Endodermal cell (in vitro differentiated cells): ENCODE data around the gene DDX39B. TPM values are rescaled to one million over a fixed set of nuclear protein-coding genes. Genes with fewer than 3 reads are reported as not detected.
"Not testable (repeated sequence)": the region's sequence is repeated elsewhere in the genome, so short reads cannot be mapped to it uniquely, and the experiment has no call there.

ENCODE experiments used
- DNase-seq: peaks from one replicate; pipeline ENCODE4 v3.0.0-alpha.2; 2017
- H3K27ac ChIP-seq: 2 replicates; pipeline ENCODE4 v1.5.1; 2013; ENCODE audit warnings: mild to moderate bottlenecking, low read depth, low read length, moderate library complexity
- H3K27me3 ChIP-seq: 2 replicates; pipeline ENCODE4 v1.6.1; 2013; ENCODE audit warnings: mild to moderate bottlenecking, low read length, moderate library complexity; ENCODE audit not compliant: insufficient read depth, control insufficient read depth, poor library complexity, severe bottlenecking
- H3K36me3 ChIP-seq: 2 replicates; pipeline ENCODE4 v1.7.0; 2013; ENCODE audit warnings: mild to moderate bottlenecking, low read length, moderate library complexity; ENCODE audit not compliant: control insufficient read depth, insufficient read depth
- H3K4me1 ChIP-seq: one replicate; pipeline ENCODE4 v1.7.0; 2013; ENCODE audit warnings: low read length; ENCODE audit not compliant: control insufficient read depth, insufficient read depth
- H3K4me3 ChIP-seq: 2 replicates; pipeline ENCODE4 v1.5.1; 2013; ENCODE audit warnings: mild to moderate bottlenecking, low read length, moderate library complexity
- H3K9ac ChIP-seq: 2 replicates; pipeline ENCODE4 v1.6.1; 2013; ENCODE audit warnings: mild to moderate bottlenecking, low read length, moderate library complexity; ENCODE audit not compliant: poor library complexity, severe bottlenecking; ENCODE audit errors: extremely low read depth
- H3K9me3 ChIP-seq: 2 replicates; pipeline ENCODE4 v1.6.1; 2013; ENCODE audit warnings: mild to moderate bottlenecking, low read length, moderate library complexity; ENCODE audit not compliant: control insufficient read depth
- H3K27ac Mint-ChIP-seq: 2 replicates; pipeline ENCODE4 v1.8.0; 2020; ENCODE audit warnings: mixed read lengths
- H3K27me3 Mint-ChIP-seq: 2 replicates; pipeline ENCODE4 v1.8.0; 2021; ENCODE audit warnings: mild to moderate bottlenecking, mixed read lengths; ENCODE audit not compliant: insufficient read depth
- H3K36me3 Mint-ChIP-seq: 2 replicates; pipeline ENCODE4 v1.8.0; 2020; ENCODE audit warnings: low read depth, mixed read lengths
- H3K4me1 Mint-ChIP-seq: 2 replicates; pipeline ENCODE4 v1.8.0; 2020; ENCODE audit warnings: mixed read lengths
- H3K4me3 Mint-ChIP-seq: 2 replicates; pipeline ENCODE4 v1.8.0; 2020; ENCODE audit warnings: mild to moderate bottlenecking, moderate library complexity, mixed read lengths
- H3K9me3 Mint-ChIP-seq: 2 replicates; pipeline ENCODE4 v1.8.0; 2020; ENCODE audit warnings: mild to moderate bottlenecking, mixed read lengths
- WGBS, 2 experiments: methylation state at CpG; one replicate each; pipeline versions ENCODE4 v1.1.5 to v1.1.7; 2013; ENCODE audit warnings: missing lambda C conversion rate in 2 of 2, mixed read lengths in 1 of 2; ENCODE audit not compliant: insufficient coverage in 1 of 2, insufficient read length in 1 of 2; 5-methylcytosine and 5-hydroxymethylcytosine counted together
- long read RNA-seq, 4 experiments: library from polyadenylated mRNA in 2 of 4; library from RNA in 1 of 4; library from capped mRNA in 1 of 4; stranded (forward) in 3 of 4; unstranded in 1 of 4; transcript quantifications; one replicate each; pipeline ENCODE4 v2.0.0, GENCODE V29; 2020 to 2021; ENCODE audit warnings: inconsistent platforms in 1 of 4
- polyA plus RNA-seq, 2 experiments: library from polyadenylated mRNA; stranded (reverse); fragments of 50-300 nt; gene quantifications; one replicate each; pipeline ENCODE4 v1.2.3, GENCODE V29; 2013
- total RNA-seq, 2 donors: library from RNA; stranded (reverse); fragmentation: NEBNext Ultra II Directional in 1 of 2; extraction: Animal tissue kit (Norgen Biotek cat#: 25700) in 1 of 2; gene quantifications; 2 replicates in 1 of 2; 3 replicates in 1 of 2; pipeline ENCODE4 v1.2.1, GENCODE V29; 2021
- TF ChIP-seq, protein P1 (sequence below): fragments of 200-600 bp; sonication (generic); conservative IDR thresholded peaks from 2 replicates; pipeline ENCODE4 v1.5.0; 2021; ENCODE audit warnings: antibody characterized with exemption, mild to moderate bottlenecking

DDX39B gene
- total RNA-seq, result 100 to 1,000 TPM; 572 to 654 TPM
- 685 TPM for polyA plus RNA-seq (2013, experiment 1 of 2)
- polyA plus RNA-seq (2013, experiment 2 of 2), result 576 TPM
- long read RNA-seq, experiment 1, transcript DDX39B-214 (11 exons, 2,003 nt), result minor isoform, 22 of 107 reads
- long read RNA-seq, experiment 1, transcript DDX39B-217 (4 exons, 974 nt), result minor isoform, 9 of 107 reads
- long read RNA-seq, experiment 1, transcript DDX39B-202 (11 exons, 2,133 nt), result major isoform, 47 of 107 reads
- long read RNA-seq, experiment 1, partial matches to known transcripts, result 13 of 107 reads
- long read RNA-seq, experiment 1, other reads (novel, unspliced or antisense), result 16 of 107 reads
- long read RNA-seq, experiment 2, full-length matches to known transcripts, result 164 of 249 reads
- long read RNA-seq, experiment 2, partial matches to known transcripts, result 27 of 249 reads
- long read RNA-seq, experiment 2, other reads (novel, unspliced or antisense), result 58 of 249 reads
- long read RNA-seq, experiment 3, full-length matches to known transcripts, result 1,055 of 1,217 reads
- long read RNA-seq, experiment 3, partial matches to known transcripts, result 49 of 1,217 reads
- long read RNA-seq, experiment 3, other reads (novel, unspliced or antisense), result 113 of 1,217 reads
- long read RNA-seq, experiment 4, transcript DDX39B-214 (11 exons, 2,003 nt), result minor isoform, 213 of 748 reads
- long read RNA-seq, experiment 4, transcript DDX39B-202 (11 exons, 2,133 nt), result major isoform, 464 of 748 reads
- long read RNA-seq, experiment 4, partial matches to known transcripts, result 15 of 748 reads
- long read RNA-seq, experiment 4, other reads (novel, unspliced or antisense), result 55 of 748 reads

DNA sequence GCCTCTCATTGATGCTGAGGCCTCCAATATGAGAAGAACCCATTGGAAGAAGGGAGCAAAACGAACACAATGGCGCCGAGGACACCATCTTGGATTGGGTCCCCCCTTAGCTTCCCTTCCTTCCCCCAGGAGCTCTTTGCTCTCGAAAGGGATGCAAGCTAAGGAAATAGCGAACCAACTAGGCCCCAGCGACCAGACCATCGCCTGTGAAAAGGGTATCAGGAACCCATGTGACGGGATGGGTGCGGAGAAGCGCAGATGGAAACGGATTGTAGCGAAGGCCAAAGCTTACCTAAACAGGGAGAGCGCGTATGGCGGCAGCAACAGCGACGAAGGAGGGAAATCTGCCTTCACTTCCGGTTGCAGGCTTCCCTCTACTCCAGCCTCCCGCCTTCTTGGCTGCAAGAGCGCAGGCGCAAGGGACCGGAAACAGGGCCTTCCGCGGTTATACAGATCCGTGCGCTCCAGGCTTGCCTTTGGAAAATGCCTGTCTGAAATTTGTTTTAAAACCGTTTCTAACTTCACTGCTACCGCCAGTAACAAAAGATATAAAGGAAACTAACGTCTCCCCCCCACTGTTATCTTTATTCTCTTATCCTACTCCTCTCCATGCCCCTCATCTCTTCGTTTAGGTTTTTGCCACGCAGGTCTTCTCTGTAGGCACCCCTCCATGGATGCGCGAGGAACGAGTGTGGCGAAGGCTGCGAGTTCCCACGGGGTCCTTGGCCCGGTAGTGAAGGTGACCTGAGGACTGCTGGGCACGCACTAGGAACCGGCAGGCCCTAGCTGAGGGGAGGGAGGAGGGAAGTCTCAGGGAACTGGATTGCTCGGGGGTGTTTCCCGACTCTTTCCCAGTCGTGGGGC lies at the start of gene DDX39B:
TSS of gene DDX39B (minus strand) at position 346 of the 864 bp plus-strand sequence. CDS start 1,471 bp downstream, outside the sequence.
- peaks cover 7% of the 10 kb centered on the region for H3K4me1 ChIP-seq
- H3K9ac ChIP-seq, result peak within 1 kb of the TSS; percentile 98
- H3K4me3 ChIP-seq, result peak within 1 kb of the TSS; percentile 99
- Mint-ChIP-seq H3K4me3 (peak within 1 kb of the TSS; percentile 98), H3K4me1 (peaks cover 35% of the 10 kb centered on the region), H3K27ac (peak within 1 kb of the TSS; percentile 99), H3K27me3 (no peaks in the 10 kb centered on the region), H3K36me3 (peaks cover 36% of the 10 kb centered on the region), H3K9me3 (no peaks in the 10 kb centered on the region)
- WGBS, 2 experiments, result 0% methylated on average over 25 to 43 of the region's 43 CpGs
- peak within 1 kb of the TSS; percentile 100 for H3K27ac ChIP-seq
- TF ChIP-seq, protein P1, sequence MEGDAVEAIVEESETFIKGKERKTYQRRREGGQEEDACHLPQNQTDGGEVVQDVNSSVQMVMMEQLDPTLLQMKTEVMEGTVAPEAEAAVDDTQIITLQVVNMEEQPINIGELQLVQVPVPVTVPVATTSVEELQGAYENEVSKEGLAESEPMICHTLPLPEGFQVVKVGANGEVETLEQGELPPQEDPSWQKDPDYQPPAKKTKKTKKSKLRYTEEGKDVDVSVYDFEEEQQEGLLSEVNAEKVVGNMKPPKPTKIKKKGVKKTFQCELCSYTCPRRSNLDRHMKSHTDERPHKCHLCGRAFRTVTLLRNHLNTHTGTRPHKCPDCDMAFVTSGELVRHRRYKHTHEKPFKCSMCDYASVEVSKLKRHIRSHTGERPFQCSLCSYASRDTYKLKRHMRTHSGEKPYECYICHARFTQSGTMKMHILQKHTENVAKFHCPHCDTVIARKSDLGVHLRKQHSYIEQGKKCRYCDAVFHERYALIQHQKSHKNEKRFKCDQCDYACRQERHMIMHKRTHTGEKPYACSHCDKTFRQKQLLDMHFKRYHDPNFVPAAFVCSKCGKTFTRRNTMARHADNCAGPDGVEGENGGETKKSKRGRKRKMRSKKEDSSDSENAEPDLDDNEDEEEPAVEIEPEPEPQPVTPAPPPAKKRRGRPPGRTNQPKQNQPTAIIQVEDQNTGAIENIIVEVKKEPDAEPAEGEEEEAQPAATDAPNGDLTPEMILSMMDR, result no peak
- DNase-seq, result peak; percentile 97
- peaks cover 37% of the 10 kb centered on the region for H3K36me3 ChIP-seq
- H3K27me3 ChIP-seq, result no peaks in the 10 kb centered on the region
- H3K9me3 ChIP-seq, result no peaks in the 10 kb centered on the region

DNA sequence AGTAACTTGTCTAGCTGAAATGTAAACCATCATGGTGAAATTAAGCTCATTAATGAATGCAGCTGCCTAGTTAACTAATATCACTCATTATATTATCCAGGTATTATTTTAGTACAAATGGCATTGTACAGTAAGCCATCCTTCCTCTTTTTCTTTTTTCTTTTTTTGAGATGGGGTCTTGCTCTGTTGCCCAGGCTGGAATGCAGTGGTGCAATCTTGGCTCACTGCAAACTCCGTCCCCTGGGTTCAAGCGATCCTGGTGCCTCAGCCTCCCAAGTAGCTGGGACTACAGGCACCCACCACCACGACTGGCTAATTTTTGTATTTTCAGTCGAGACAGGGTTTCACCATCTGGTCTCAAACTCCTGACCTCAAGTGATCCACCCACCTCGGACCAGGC lies 48.9 kb upstream of the DDX39B start:
- not testable (repeated sequence) for H3K36me3 ChIP-seq, H3K36me3 Mint-ChIP-seq, H3K27ac ChIP-seq, H3K4me3 Mint-ChIP-seq, H3K4me1 ChIP-seq, H3K27ac Mint-ChIP-seq, H3K27me3 ChIP-seq, H3K4me1 Mint-ChIP-seq, DNase-seq, H3K9ac ChIP-seq, H3K9me3 ChIP-seq, H3K4me3 ChIP-seq, H3K27me3 Mint-ChIP-seq, H3K9me3 Mint-ChIP-seq
- 93 to 96% methylated on average over 5 of the region's 5 CpGs for WGBS, 2 experiments

DNA sequence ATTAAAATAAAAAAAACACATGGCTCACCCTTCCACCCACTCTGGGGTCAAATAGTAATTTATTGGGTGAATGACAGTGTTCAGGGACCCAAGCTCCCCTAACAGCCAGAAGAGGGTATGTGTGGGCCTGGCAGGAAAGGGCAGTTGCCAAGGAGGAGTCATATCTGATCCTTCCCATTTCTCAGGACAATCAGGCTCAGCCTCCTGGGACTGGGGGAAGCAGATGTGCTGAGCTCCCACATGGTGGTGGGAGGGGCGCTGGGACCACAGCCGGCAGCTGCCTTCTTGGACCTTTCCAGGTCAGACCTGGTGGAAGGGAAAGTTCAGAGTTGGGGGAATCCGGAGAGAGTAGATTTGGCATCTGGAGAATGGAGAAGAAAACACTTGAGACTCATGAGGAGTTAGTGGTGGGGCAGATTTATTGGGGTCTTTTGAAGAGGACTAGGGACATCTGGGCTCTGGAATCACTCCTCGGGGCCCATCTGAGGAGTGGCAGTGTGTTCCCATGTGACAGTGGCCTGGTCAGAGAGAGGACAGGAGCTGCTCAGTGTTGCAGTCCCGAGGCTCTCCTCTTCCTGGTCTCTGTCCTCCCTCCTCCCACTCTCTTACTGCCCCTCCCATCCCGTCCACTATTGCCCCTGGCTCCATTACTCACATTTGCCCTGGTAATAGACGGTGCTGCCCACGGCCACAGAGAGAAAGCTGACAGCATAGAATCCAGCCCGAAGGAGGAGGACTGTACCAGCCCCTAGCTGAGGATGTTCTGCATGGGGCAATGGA lies 47.3 kb upstream of the DDX39B start:
- Mint-ChIP-seq H3K27ac (no peak overlapping the region), H3K36me3 (no peaks in the 10 kb centered on the region), H3K4me3 (no peak overlapping the region), H3K4me1 (no peaks in the 10 kb centered on the region), H3K9me3 (no peaks in the 10 kb centered on the region), H3K27me3 (peaks cover 7% of the 10 kb centered on the region)
- no peak overlapping the region for H3K4me3 ChIP-seq
- no peaks in the 10 kb centered on the region for H3K4me1 ChIP-seq
- WGBS, 2 experiments, result 80 to 84% methylated on average over 7 to 9 of the region's 9 CpGs
- DNase-seq, result no peak
- TF ChIP-seq, protein P1, result no peak
- no peaks in the 10 kb centered on the region for H3K36me3 ChIP-seq
- no peaks in the 10 kb centered on the region for H3K9me3 ChIP-seq
- H3K9ac ChIP-seq, result no peak overlapping the region
- H3K27me3 ChIP-seq, result no peaks in the 10 kb centered on the region
- H3K27ac ChIP-seq, result no peak overlapping the region
